Right lobe of liver (tissue), 4 donors: ENCODE results near the gene NNMT.

Experiments
- POLR2A ChIP-seq: fragments of 450-650 bp; IDR thresholded peaks from one replicate; pipeline ENCODE4 v1.6.1; 2017; ENCODE audit warnings: antibody characterized with exemption, mild to moderate bottlenecking
- TF ChIP-seq, protein P1 (sequence below), 4 donors: fragments of 200-600 bp in 3 of 4; fragments of 450-650 bp in 1 of 4; IDR thresholded peaks; one replicate each; pipeline versions ENCODE4 v1.5.1 to v1.8.0; 2016 to 2022; ENCODE audit warnings: antibody characterized with exemption in 4 of 4, mild to moderate bottlenecking in 2 of 4
- donor health status: DM: no; HTN: no; CAD: no.
- donor health status: DM: no; HTN: no; CAD: no.
- donor health status: DM: no; HTN: yes; CAD: no.

GRCh38 chr11:114250993-114251814, 45.0 kb upstream of the NNMT start:
- TF ChIP-seq, protein P1, sequence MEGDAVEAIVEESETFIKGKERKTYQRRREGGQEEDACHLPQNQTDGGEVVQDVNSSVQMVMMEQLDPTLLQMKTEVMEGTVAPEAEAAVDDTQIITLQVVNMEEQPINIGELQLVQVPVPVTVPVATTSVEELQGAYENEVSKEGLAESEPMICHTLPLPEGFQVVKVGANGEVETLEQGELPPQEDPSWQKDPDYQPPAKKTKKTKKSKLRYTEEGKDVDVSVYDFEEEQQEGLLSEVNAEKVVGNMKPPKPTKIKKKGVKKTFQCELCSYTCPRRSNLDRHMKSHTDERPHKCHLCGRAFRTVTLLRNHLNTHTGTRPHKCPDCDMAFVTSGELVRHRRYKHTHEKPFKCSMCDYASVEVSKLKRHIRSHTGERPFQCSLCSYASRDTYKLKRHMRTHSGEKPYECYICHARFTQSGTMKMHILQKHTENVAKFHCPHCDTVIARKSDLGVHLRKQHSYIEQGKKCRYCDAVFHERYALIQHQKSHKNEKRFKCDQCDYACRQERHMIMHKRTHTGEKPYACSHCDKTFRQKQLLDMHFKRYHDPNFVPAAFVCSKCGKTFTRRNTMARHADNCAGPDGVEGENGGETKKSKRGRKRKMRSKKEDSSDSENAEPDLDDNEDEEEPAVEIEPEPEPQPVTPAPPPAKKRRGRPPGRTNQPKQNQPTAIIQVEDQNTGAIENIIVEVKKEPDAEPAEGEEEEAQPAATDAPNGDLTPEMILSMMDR (IDR thresholded peaks at IDR 0.05) = no peak
- TF ChIP-seq POLR2A = no peak
